Glomerular endothelial cell (primary cell): ENCODE data around the gene TMTC1. TPM values are rescaled to one million over a fixed set of nuclear protein-coding genes. Genes with fewer than 3 reads are reported as not detected.

Source experiments
- DNase-seq: peaks from one replicate; pipeline ENCODE4 v3.0.0-alpha.2; 2011; ENCODE audit warnings: low read depth, low spot score; ENCODE audit errors: extremely low read depth
- total RNA-seq: library from RNA; depleted of rRNA; stranded (reverse); fragments of >200 nt; gene quantifications from 2 replicates; pipeline ENCODE4 v1.2.3, GENCODE V29; 2015

The TMTC1 gene
- total RNA-seq, 1 donor from 2014 or later: 4.7 TPM

DNA sequence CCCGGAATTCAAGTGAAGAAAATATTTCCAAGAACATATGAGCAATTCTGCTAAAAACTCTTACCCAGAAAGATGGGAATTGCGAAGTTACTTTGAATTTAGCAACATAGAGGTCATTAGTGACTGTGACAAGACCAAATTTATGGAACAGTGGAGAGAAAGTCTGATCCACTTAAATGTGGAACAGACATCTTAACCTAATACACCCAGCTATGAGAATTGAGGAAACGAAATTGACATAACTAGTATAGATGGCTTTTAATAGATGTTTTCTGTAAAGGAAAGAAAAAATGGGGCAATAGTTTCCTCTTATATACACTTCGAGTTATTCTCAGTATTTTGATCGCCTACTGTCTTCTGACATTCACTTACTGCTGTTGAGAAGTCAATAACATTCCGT, 290.9 kb downstream of the TMTC1 start:
- DNase-seq: no peak

DNA sequence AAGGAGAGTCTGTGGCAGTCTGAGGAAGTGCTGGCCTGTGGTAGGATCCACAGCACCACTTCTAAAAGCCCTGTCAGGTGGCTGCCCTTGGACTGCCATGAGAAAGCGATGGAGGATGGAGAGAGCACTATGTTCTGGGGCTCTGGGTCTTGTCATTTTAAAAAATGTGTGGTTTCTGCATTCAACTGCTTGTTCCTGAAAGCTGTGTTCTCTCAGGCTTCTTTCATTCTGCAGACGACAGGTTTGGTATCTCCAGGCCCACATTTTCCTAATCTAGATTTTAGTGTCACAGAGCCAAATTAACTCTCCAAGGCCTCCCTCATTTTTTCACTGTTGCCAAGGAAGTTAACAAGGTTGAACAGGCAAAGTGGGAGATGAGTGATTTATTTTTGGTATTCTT, 296.8 kb downstream of the TMTC1 start:
- no peak for DNase-seq

DNA sequence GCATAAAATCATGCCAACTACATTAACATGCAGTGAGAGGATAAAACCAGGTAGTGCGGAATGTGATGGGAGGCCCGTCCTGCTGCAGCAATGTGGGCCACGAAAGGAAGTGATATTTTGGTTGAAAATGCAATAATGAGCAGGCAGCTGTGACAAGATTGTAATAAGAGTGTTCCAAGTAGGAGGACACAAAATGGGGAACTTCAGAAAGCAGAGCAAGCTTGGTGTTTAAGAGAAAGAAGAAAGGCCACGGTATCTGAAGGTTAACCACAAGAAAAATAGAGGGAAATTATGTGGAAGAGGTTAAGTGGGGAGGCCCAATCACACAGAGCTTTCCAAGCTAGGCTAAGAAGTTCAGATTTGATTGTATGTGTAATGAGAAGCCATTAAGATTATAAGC, 320.5 kb downstream of the TMTC1 start:
- no peak for DNase-seq

DNA sequence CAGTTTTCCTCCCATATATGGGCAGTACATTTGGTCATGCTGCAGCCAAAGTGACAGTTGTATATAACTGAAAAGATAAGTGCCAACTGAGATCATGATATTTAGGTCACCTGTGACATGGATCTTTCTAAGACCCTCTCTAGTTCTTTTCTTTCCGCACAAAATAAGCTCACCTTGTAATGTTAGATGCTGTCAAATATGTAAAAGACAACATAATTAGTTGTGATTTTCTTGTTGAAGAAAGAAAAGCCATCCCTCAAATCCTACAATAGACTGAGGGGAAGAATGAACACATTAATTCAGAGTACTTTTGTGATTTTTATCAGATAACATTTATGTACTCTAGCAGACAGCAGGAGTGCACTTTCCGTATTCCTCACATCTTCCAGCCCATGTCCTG, 323.7 kb downstream of the TMTC1 start:
- no peak for DNase-seq

DNA sequence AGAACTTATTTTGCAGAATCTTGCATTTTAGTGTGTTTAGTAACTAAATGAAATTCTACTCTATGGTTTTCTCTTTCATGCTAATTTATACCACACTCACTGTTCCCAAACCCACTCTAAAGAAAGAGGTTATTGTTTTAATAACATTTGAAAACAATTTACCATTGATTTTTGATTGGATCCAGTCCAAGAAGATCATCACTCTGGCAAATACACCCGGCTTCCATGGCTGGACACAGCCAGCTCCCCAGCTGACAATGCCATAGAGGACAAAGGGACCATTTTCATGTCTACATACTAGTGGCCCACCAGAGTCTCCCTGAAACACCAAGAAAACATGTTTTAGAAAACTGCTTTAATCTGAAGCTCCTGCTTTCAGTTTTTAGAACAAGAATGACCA, 328.7 kb downstream of the TMTC1 start:
- DNase-seq: no peak

DNA sequence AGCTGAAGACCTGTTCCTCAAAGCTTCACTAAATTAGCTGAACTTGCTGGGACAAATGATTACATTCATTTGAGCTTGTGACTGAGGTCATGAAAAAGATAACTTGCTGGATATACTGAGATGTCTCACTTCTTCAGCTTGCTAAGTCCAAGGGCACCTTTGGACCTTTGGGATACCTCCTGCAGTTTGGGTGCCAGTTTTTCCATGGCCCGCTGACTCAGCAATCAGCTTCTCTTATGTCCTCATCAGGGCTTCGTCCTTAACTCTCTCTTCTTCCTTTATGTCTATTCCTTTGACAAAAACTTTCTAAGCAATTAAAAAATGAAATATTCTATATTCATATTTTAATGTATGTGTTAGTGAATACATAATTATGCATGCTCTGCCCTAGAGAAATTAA, 331.9 kb downstream of the TMTC1 start:
- DNase-seq: no peak
